Measurements from ENCODE around the gene ARHGAP42. TPM values are rescaled to one million over a fixed set of nuclear protein-coding genes. Genes with fewer than 3 reads are reported as not detected.

The ARHGAP42 gene
- total RNA-seq, 1 experiment from 2014 or later = 8.0 TPM

DNA sequence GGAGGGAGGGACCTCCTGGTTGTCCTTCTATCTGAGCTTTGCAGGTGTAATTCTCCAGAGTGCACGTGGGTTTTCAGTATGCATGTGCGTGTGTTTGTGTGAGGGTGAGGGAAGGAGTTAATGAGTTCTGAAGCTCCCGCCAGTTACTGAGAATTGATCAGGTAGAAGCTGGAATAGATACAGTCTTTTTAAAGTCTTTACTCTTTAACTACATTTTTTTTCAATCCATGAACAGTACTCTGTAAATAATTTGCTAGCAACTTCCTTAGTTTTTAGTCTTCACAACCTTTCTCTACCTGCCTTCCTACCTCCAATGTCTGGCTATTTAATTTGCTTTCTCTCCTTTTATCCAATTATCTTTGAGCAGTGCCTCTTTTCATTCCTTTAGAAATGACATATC, 25.5 kb downstream of the ARHGAP42 start:
- Histone ChIP-seq H3K4me3 (ENCODE audit: low read depth, low read length, poor library complexity, severe bottlenecking) (no peak overlapping the region), H3K4me1 (ENCODE audit: insufficient read depth, low read length, poor library complexity, severe bottlenecking) (peaks cover 23% of the 10 kb centered on the region), H3K27ac (ENCODE audit: low read depth, low read length, poor library complexity, severe bottlenecking) (no peak overlapping the region), H3K36me3 (ENCODE audit: insufficient read depth, low read length, poor library complexity, severe bottlenecking) (no peaks in the 10 kb centered on the region), H3K27me3 (replicated peaks; ENCODE audit: insufficient read depth, low read depth, low read length, poor library complexity) (no peaks in the 10 kb centered on the region), H3K9me3 (ENCODE audit: low read depth, low read length, poor library complexity, severe bottlenecking) (no peaks in the 10 kb centered on the region)
- intact Hi-C loops (cut with micrococcal nuclease; ENCODE audit: unreplicated experiment) = no loop called here
- no TSS peak for BruUV-seq (replicated peaks)
- no peak for DNase-seq (ENCODE audit: low spot score)
- CTCF ChIA-PET = no interaction called here
- no peak for TF ChIP-seq EZH2 (IDR thresholded peaks at IDR 0.05; ENCODE audit: borderline replicate concordance, low read depth, low read length, poor library complexity, severe bottlenecking)
- TF ChIP-seq, protein P1, sequence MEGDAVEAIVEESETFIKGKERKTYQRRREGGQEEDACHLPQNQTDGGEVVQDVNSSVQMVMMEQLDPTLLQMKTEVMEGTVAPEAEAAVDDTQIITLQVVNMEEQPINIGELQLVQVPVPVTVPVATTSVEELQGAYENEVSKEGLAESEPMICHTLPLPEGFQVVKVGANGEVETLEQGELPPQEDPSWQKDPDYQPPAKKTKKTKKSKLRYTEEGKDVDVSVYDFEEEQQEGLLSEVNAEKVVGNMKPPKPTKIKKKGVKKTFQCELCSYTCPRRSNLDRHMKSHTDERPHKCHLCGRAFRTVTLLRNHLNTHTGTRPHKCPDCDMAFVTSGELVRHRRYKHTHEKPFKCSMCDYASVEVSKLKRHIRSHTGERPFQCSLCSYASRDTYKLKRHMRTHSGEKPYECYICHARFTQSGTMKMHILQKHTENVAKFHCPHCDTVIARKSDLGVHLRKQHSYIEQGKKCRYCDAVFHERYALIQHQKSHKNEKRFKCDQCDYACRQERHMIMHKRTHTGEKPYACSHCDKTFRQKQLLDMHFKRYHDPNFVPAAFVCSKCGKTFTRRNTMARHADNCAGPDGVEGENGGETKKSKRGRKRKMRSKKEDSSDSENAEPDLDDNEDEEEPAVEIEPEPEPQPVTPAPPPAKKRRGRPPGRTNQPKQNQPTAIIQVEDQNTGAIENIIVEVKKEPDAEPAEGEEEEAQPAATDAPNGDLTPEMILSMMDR (conservative IDR thresholded peaks at IDR 0.05; ENCODE audit: low read depth, low read length) = no peak
- POLR2A ChIA-PET (ENCODE audit: low non-redundant PET) = no interaction called here

DNA sequence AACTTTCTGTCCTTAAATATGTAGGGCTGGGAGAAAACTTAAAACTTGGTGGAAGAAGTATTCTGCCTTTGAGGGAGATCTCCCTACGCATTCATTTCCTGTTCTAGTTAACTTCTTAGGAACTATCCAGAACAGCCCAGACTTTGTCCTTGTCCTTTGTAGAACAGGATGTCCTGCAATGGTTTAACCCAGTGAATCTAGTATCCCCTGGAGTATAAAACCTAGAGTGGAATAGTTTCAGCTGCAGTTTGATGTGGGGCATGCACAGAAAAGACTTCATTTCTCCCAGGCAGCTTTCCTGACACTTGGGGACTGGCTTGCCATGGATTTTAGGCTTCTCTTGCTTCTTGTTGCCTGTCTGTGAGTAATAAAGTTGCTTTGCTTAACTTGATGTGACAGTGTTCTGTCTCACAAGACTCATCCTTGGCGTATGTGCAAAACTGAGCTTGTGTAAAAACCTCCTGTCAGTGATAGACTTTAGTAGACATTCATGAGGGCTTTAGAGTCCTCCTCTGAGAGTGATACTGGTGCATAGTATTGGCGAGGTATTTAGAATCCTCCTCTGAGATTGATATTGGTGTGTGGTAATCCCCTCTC, 28.2 kb downstream of the ARHGAP42 start:
- Histone ChIP-seq H3K9me3 (ENCODE audit: low read depth, low read length, poor library complexity, severe bottlenecking) (no peaks in the 10 kb centered on the region), H3K4me3 (ENCODE audit: low read depth, low read length, poor library complexity, severe bottlenecking) (no peak overlapping the region), H3K4me1 (ENCODE audit: insufficient read depth, low read length, poor library complexity, severe bottlenecking) (peaks cover 38% of the 10 kb centered on the region), H3K36me3 (ENCODE audit: insufficient read depth, low read length, poor library complexity, severe bottlenecking) (no peaks in the 10 kb centered on the region), H3K27me3 (replicated peaks; ENCODE audit: insufficient read depth, low read depth, low read length, poor library complexity) (no peaks in the 10 kb centered on the region), H3K27ac (ENCODE audit: low read depth, low read length, poor library complexity, severe bottlenecking) (no peak overlapping the region)
- CTCF ChIA-PET = no interaction called here
- POLR2A ChIA-PET (ENCODE audit: low non-redundant PET) = interaction anchor here (0.6 kb wide), 1 partner anchor 210 kb away, joined by 3 read pairs; no protein-coding TSS in a partner anchor
- intact Hi-C loops (cut with micrococcal nuclease; ENCODE audit: unreplicated experiment) = no loop called here
- peak; percentile 41 for DNase-seq (ENCODE audit: low spot score)
- no peak for TF ChIP-seq EZH2 (IDR thresholded peaks at IDR 0.05; ENCODE audit: borderline replicate concordance, low read depth, low read length, poor library complexity, severe bottlenecking)
- TF ChIP-seq, protein P1 (conservative IDR thresholded peaks at IDR 0.05; ENCODE audit: low read depth, low read length) = no peak
- BruUV-seq (replicated peaks) = no TSS peak

DNA sequence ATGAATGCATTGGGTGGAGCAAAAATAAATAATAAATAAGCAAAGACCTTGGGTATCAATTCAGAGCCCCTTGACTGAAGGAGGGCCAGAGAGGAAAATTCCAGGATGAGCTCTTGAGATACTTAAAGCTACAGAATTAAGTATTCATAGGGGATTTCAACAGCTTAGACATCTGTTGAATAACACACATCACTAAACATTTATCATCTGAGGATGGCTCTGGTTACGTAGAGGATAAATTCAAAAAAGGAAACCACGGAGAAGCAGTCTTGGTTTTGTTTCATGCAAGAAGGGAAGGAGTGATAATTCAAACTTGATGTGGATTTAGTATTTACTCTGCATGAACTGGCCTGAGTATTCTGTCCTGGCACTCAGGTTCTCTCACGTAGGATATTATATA, 29.8 kb downstream of the ARHGAP42 start:
- BruUV-seq (replicated peaks) = no TSS peak
- Histone ChIP-seq H3K4me3 (ENCODE audit: low read depth, low read length, poor library complexity, severe bottlenecking) (no peak overlapping the region), H3K4me1 (ENCODE audit: insufficient read depth, low read length, poor library complexity, severe bottlenecking) (peaks cover 42% of the 10 kb centered on the region), H3K36me3 (ENCODE audit: insufficient read depth, low read length, poor library complexity, severe bottlenecking) (no peaks in the 10 kb centered on the region), H3K9me3 (ENCODE audit: low read depth, low read length, poor library complexity, severe bottlenecking) (no peaks in the 10 kb centered on the region), H3K27ac (ENCODE audit: low read depth, low read length, poor library complexity, severe bottlenecking) (peak overlapping the region; percentile 60), H3K27me3 (replicated peaks; ENCODE audit: insufficient read depth, low read depth, low read length, poor library complexity) (no peaks in the 10 kb centered on the region)
- POLR2A ChIA-PET (ENCODE audit: low non-redundant PET) = no interaction called here
- peak; percentile 49 for DNase-seq (ENCODE audit: low spot score)
- TF ChIP-seq, protein P1 (conservative IDR thresholded peaks at IDR 0.05; ENCODE audit: low read depth, low read length) = no peak
- no peak for TF ChIP-seq EZH2 (IDR thresholded peaks at IDR 0.05; ENCODE audit: borderline replicate concordance, low read depth, low read length, poor library complexity, severe bottlenecking)
- CTCF ChIA-PET = interaction anchor here (0.5 kb wide), 1 partner anchor 29 kb away, joined by 3 read pairs; no protein-coding TSS in a partner anchor
- intact Hi-C loops (cut with micrococcal nuclease; ENCODE audit: unreplicated experiment) = no loop called here

Measured in A673 (cell line).